Liver (tissue), 3 donors: ENCODE data around the gene NFRKB.

Source experiments
- EGR1 ChIP-seq, 2 donors: IDR thresholded peaks; 2 replicates each; pipeline ENCODE4 v1.6.1; 2016 to 2018; ENCODE audit warnings: antibody characterized with exemption in 2 of 2, low read depth in 2 of 2
- FOXA1 ChIP-seq: IDR thresholded peaks from 2 replicates; pipeline ENCODE4 v1.6.1; 2016; ENCODE audit warnings: antibody characterized with exemption
- HNF4G ChIP-seq: IDR thresholded peaks from 2 replicates; pipeline ENCODE4 v1.6.1; 2016; ENCODE audit warnings: antibody characterized with exemption
- JUND ChIP-seq, 2 donors: IDR thresholded peaks; 2 replicates each; pipeline ENCODE4 v1.6.1; 2016; ENCODE audit warnings: antibody characterized with exemption in 2 of 2
- NR2F2 ChIP-seq: IDR thresholded peaks from 2 replicates; pipeline ENCODE4 v1.6.1; 2016; ENCODE audit warnings: antibody characterized with exemption
- RAD21 ChIP-seq, 2 donors: IDR thresholded peaks; 2 replicates each; pipeline ENCODE4 v1.6.1; 2016; ENCODE audit warnings: antibody characterized with exemption in 2 of 2, mild to moderate bottlenecking in 2 of 2
- RXRA ChIP-seq, 2 donors: IDR thresholded peaks; 2 replicates each; pipeline ENCODE4 v1.6.1; 2017 to 2018; ENCODE audit warnings: antibody characterized with exemption in 2 of 2, mild to moderate bottlenecking in 1 of 2
- SP1 ChIP-seq: IDR thresholded peaks from 2 replicates; pipeline ENCODE4 v1.6.1; 2018; ENCODE audit warnings: antibody characterized with exemption, mild to moderate bottlenecking
- TAF1 ChIP-seq: conservative IDR thresholded peaks from 2 replicates; pipeline ENCODE4 v1.6.1; 2016; ENCODE audit warnings: antibody characterized with exemption, mild to moderate bottlenecking
- YY1 ChIP-seq: IDR thresholded peaks from 2 replicates; pipeline ENCODE4 v1.6.1; 2016; ENCODE audit warnings: antibody characterized with exemption, mild to moderate bottlenecking
- TF ChIP-seq, protein P1 (sequence below): fragments of 150-350 bp; IDR thresholded peaks from 2 replicates; pipeline ENCODE4 v1.5.1; 2017; ENCODE audit warnings: improper control_type of control experiment, low read depth, low read length; ENCODE audit not compliant: missing input control
- TF ChIP-seq, protein P2 (sequence below): IDR thresholded peaks from 2 replicates; pipeline ENCODE4 v1.6.1; 2016; ENCODE audit warnings: antibody characterized with exemption
- TF ChIP-seq, protein P3 (sequence below): IDR thresholded peaks from 2 replicates; pipeline ENCODE4 v1.6.1; 2016; ENCODE audit warnings: antibody characterized with exemption, mild to moderate bottlenecking
- TF ChIP-seq, protein P4 (sequence below): IDR thresholded peaks from 2 replicates; pipeline ENCODE4 v1.6.1; 2016; ENCODE audit warnings: antibody characterized with exemption
- donor health status: healthy.
- donor health status: healthy.

DNA sequence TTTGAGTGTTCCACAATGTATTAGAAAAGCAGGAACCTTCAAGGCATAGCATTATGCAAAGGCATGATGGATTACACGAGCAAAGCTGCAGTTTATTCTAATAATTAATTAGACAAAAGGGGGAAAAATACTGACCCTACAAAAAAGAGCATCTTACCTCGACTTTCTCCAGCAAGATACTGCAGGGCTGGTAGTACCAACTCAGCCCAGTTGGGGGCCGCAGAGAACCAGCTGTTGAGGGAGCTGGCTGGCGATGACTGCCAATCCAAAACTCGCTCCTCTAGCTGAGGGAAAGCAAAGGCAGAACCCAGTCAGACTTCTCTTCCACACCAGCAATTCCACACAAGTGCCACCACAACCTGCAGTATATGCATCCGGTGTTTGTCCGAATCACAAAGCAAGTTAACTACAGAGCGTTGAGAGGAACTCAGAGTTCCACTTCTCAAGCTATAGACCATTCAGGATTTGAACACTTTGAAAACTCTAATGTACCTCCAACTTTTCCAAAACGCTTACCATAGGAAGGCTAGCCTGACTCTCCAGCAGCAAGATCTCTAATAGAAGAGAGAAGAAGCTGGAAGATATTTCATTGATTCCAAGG is 13.7 kb downstream of the NFRKB start:
- TF ChIP-seq EGR1 (IDR thresholded peaks at IDR 0.05; ENCODE audit: low read depth in 2 of 2) (no peak), YY1 (no peak), NR2F2 (no peak), FOXA1 (no peak), RXRA (IDR thresholded peaks at IDR 0.05) (no peak), JUND (IDR thresholded peaks at IDR 0.05) (no peak), SP1 (no peak), TAF1 (no peak), RAD21 (IDR thresholded peaks at IDR 0.05) (peak; percentile 63 to 71), HNF4G (no peak)
- TF ChIP-seq, protein P1, sequence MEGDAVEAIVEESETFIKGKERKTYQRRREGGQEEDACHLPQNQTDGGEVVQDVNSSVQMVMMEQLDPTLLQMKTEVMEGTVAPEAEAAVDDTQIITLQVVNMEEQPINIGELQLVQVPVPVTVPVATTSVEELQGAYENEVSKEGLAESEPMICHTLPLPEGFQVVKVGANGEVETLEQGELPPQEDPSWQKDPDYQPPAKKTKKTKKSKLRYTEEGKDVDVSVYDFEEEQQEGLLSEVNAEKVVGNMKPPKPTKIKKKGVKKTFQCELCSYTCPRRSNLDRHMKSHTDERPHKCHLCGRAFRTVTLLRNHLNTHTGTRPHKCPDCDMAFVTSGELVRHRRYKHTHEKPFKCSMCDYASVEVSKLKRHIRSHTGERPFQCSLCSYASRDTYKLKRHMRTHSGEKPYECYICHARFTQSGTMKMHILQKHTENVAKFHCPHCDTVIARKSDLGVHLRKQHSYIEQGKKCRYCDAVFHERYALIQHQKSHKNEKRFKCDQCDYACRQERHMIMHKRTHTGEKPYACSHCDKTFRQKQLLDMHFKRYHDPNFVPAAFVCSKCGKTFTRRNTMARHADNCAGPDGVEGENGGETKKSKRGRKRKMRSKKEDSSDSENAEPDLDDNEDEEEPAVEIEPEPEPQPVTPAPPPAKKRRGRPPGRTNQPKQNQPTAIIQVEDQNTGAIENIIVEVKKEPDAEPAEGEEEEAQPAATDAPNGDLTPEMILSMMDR = peak; percentile 50
- TF ChIP-seq, protein P2, sequence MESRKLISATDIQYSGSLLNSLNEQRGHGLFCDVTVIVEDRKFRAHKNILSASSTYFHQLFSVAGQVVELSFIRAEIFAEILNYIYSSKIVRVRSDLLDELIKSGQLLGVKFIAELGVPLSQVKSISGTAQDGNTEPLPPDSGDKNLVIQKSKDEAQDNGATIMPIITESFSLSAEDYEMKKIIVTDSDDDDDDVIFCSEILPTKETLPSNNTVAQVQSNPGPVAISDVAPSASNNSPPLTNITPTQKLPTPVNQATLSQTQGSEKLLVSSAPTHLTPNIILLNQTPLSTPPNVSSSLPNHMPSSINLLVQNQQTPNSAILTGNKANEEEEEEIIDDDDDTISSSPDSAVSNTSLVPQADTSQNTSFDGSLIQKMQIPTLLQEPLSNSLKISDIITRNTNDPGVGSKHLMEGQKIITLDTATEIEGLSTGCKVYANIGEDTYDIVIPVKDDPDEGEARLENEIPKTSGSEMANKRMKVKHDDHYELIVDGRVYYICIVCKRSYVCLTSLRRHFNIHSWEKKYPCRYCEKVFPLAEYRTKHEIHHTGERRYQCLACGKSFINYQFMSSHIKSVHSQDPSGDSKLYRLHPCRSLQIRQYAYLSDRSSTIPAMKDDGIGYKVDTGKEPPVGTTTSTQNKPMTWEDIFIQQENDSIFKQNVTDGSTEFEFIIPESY = no peak
- TF ChIP-seq, protein P3, sequence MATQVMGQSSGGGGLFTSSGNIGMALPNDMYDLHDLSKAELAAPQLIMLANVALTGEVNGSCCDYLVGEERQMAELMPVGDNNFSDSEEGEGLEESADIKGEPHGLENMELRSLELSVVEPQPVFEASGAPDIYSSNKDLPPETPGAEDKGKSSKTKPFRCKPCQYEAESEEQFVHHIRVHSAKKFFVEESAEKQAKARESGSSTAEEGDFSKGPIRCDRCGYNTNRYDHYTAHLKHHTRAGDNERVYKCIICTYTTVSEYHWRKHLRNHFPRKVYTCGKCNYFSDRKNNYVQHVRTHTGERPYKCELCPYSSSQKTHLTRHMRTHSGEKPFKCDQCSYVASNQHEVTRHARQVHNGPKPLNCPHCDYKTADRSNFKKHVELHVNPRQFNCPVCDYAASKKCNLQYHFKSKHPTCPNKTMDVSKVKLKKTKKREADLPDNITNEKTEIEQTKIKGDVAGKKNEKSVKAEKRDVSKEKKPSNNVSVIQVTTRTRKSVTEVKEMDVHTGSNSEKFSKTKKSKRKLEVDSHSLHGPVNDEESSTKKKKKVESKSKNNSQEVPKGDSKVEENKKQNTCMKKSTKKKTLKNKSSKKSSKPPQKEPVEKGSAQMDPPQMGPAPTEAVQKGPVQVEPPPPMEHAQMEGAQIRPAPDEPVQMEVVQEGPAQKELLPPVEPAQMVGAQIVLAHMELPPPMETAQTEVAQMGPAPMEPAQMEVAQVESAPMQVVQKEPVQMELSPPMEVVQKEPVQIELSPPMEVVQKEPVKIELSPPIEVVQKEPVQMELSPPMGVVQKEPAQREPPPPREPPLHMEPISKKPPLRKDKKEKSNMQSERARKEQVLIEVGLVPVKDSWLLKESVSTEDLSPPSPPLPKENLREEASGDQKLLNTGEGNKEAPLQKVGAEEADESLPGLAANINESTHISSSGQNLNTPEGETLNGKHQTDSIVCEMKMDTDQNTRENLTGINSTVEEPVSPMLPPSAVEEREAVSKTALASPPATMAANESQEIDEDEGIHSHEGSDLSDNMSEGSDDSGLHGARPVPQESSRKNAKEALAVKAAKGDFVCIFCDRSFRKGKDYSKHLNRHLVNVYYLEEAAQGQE = no peak
- TF ChIP-seq, protein P4, sequence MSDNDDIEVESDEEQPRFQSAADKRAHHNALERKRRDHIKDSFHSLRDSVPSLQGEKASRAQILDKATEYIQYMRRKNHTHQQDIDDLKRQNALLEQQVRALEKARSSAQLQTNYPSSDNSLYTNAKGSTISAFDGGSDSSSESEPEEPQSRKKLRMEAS = no peak
